Fibroblast of lung (primary cell): Measurements from ENCODE around the gene EEF1AKMT3.

Source experiments
- EZH2 ChIP-seq: IDR thresholded peaks from 2 replicates; pipeline ENCODE4 v1.5.1; 2012; ENCODE audit warnings: low read length, control low read depth, mild to moderate bottlenecking; ENCODE audit errors: missing control alignments
- TF ChIP-seq, protein P1 (sequence below), 2 donors: IDR thresholded peaks in 1 of 2; conservative IDR thresholded peaks in 1 of 2; 1 replicate in 1 of 2; 2 replicates in 1 of 2; pipeline ENCODE4 v1.5.1; 2011 to 2012; ENCODE audit warnings: low read length in 2 of 2, control low read depth in 1 of 2, inconsistent platforms in 1 of 2, low read depth in 1 of 2, mild to moderate bottlenecking in 1 of 2

DNA sequence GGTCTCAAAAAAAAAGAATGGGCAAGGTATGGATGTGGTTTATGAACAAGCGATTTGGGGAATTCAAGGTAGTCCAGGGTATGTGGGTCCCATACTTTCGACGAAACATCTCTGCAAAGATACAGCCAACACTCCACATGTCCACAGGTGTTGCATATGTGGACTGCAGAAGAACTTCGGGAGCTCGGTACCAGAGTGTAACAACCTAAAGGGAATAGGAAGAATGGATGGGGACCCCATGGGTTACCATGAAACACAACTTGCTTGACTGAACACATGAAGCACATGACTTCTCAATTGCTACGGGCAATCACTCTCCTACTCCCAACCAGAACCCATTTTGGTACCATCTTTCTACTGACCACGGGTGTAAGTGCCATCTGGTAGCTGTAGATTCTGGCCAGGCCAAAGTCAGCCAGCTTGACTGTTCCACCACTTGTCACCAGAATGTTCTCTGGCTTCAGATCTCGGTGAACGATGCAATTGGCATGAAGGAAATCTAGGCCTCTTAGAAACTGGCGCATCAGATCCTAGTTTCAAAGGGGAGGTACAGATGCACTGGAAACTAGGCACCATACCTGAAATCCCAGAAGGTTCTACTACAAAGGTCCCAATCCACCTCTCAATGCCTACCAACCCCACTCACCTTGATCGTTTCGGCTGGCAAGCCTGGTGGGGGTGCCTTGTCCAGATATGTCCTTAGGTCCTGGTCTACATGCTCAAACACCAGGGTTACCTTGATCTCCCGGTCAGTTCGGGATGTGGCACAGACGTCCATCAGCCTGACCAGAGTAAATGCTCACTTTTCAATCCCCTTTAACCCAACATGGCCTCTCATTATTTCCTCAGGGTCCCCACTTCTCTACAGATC is 21.6 kb upstream of the EEF1AKMT3 start:
- TF ChIP-seq, protein P1, sequence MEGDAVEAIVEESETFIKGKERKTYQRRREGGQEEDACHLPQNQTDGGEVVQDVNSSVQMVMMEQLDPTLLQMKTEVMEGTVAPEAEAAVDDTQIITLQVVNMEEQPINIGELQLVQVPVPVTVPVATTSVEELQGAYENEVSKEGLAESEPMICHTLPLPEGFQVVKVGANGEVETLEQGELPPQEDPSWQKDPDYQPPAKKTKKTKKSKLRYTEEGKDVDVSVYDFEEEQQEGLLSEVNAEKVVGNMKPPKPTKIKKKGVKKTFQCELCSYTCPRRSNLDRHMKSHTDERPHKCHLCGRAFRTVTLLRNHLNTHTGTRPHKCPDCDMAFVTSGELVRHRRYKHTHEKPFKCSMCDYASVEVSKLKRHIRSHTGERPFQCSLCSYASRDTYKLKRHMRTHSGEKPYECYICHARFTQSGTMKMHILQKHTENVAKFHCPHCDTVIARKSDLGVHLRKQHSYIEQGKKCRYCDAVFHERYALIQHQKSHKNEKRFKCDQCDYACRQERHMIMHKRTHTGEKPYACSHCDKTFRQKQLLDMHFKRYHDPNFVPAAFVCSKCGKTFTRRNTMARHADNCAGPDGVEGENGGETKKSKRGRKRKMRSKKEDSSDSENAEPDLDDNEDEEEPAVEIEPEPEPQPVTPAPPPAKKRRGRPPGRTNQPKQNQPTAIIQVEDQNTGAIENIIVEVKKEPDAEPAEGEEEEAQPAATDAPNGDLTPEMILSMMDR (conservative IDR thresholded peaks at IDR 0.05 in 1 of 2, IDR thresholded peaks at IDR 0.05 in 1 of 2; ENCODE audit: low read depth in 1 of 2, low read length in 2 of 2): no peak
- no peak for TF ChIP-seq EZH2
